ENCODE results near the gene NBEAL2. TPM values are rescaled to one million over a fixed set of nuclear protein-coding genes. Genes with fewer than 3 reads are reported as not detected.

The NBEAL2 gene
- total and polyA plus RNA-seq, 10 of the 15 experiments (the other 5 are each of a cell fraction or from before 2014, with no cell fraction given) = 0.07 to 127 (median 29.4) TPM

- no peak for TF ChIP-seq BCLAF1 (IDR thresholded peaks at IDR 0.05)
- TF ChIP-seq KLF5 (IDR thresholded peaks at IDR 0.05; ENCODE audit: partially characterized antibody) = no peak
- TF ChIP-seq TAF1 (IDR thresholded peaks at IDR 0.05; ENCODE audit: borderline replicate concordance, low read depth, low read length) = no peak
- no peak for TF ChIP-seq ZNF274 (IDR thresholded peaks at IDR 0.05; ENCODE audit: insufficient read depth, insufficient read length)
- 0 out of 2 replicates have a peak, but pooled peaks have one; percentile 5 for TF ChIP-seq NKRF (conservative IDR thresholded peaks at IDR 0.05)
- no peak for TF ChIP-seq ZBTB33 (IDR thresholded peaks at IDR 0.05)
- TF ChIP-seq GABPA (IDR thresholded peaks at IDR 0.05; ENCODE audit: low read depth) = no peak
- TF ChIP-seq PML (IDR thresholded peaks at IDR 0.05; ENCODE audit: low read length) = no peak
- no peak for TF ChIP-seq MEF2B (IDR thresholded peaks at IDR 0.05; ENCODE audit: partially characterized antibody, poor library complexity, severe bottlenecking)
- no peak for TF ChIP-seq SKIL (IDR thresholded peaks at IDR 0.05; ENCODE audit: low read depth, poor library complexity, severe bottlenecking)
These were observed 562 bp downstream of the NBEAL2 start (continued) for GRCh38 chr3:46979958-46980497.

Measured in GM12878 (cell line).